ENCODE results near the gene VAT1. TPM values are rescaled to one million over a fixed set of nuclear protein-coding genes. Genes with fewer than 3 reads are reported as not detected.
A peak's percentile ranks its signal among the peaks of the same experiment; 100 is the strongest.

Gene VAT1
- total and polyA plus RNA-seq, 2 of the 13 experiments (the other 11 are each of a cell fraction or from before 2014, with no cell fraction given), result 143 to 205 TPM

DNA sequence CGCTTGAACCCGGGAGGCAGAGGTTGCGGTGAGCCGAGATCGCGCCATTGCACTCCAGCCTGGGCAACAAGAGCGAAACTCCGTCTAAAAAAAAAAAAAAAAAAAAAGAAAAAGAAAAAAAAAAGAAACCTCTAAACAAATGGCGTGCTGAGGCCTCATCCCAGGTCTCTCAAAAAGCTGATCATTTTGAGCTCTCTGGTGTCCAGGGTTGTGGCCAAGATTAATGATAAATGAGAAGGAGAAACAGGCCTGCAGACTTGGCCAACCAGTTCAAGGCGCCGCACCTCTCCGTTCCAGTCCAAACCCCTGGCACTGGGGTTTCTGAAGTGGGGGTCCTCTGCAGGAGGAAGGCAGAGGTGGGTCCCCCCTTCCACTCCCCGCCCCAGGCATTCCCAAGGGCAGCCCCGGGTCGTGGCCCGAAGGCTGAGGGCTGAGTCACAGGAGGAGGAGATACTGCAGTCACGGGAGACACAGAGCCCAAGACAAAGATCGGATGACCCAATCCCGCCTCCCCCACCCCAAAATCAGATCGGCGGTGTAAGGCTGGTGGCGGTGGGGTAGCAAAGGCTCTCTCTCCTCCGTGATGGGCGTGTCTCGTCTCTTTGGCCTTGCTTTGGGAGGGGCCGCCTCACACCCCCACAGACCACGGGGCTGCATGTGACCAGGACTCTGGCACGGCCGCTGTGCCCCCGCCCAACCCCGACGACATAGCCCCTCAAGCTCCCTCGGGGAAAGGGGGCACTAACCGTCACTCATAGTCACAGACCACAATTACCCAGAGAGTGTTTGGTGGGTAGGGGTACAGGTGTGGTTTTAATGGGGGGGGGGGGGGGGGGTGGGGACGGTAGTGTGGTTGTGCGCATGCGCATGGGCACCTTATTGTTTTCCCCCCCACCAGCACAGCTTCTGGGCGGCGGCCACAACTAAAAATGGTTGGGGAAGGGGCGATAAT, 1.1 kb downstream of the VAT1 start (continued):
- TF ChIP-seq, protein P1, sequence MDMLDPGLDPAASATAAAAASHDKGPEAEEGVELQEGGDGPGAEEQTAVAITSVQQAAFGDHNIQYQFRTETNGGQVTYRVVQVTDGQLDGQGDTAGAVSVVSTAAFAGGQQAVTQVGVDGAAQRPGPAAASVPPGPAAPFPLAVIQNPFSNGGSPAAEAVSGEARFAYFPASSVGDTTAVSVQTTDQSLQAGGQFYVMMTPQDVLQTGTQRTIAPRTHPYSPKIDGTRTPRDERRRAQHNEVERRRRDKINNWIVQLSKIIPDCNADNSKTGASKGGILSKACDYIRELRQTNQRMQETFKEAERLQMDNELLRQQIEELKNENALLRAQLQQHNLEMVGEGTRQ (IDR thresholded peaks at IDR 0.05; ENCODE audit: low read depth, low read length), result no peak
- TF ChIP-seq, protein P1 (CRISPR knock-in tag; IDR thresholded peaks at IDR 0.05; ENCODE audit: borderline replicate concordance), result no peak
- TF ChIP-seq ZNF776 (CRISPR knock-in tag; IDR thresholded peaks at IDR 0.05), result 0 out of 2 replicates have a peak, but pooled peaks have one; percentile 28
- peak; percentile 47 to 53; a peak in 3 of 4 replicates for TF ChIP-seq POLR2A (IDR thresholded peaks at IDR 0.05; ENCODE audit: insufficient read depth in 1 of 2, low read depth in 2 of 2, low read length in 2 of 2)
- no peak for TF ChIP-seq KLF15 (CRISPR knock-in tag; IDR thresholded peaks at IDR 0.05; ENCODE audit: borderline replicate concordance)
- peak; percentile 38; the same call in 1 of the 2 replicates for TF ChIP-seq ETV5 (CRISPR knock-in tag; IDR thresholded peaks at IDR 0.05; ENCODE audit: borderline replicate concordance)
- no peak for TF ChIP-seq ZNF530 (CRISPR knock-in tag; IDR thresholded peaks at IDR 0.05; ENCODE audit: low read depth)
- no peak for TF ChIP-seq SP1 (IDR thresholded peaks at IDR 0.05)
- TF ChIP-seq SP1 (CRISPR knock-in tag; IDR thresholded peaks at IDR 0.05), result peak; percentile 29; the same call in 1 of the 2 replicates
- peak; percentile 35; the same call in 1 of the 2 replicates for TF ChIP-seq HMG20A (CRISPR knock-in tag; IDR thresholded peaks at IDR 0.05; ENCODE audit: borderline replicate concordance)
- TF ChIP-seq, protein P2, sequence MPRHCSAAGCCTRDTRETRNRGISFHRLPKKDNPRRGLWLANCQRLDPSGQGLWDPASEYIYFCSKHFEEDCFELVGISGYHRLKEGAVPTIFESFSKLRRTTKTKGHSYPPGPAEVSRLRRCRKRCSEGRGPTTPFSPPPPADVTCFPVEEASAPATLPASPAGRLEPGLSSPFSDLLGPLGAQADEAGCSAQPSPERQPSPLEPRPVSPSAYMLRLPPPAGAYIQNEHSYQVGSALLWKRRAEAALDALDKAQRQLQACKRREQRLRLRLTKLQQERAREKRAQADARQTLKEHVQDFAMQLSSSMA (CRISPR knock-in tag; IDR thresholded peaks at IDR 0.05), result peak; percentile 12; the same call in 1 of the 2 replicates
- TF ChIP-seq TBL1XR1 (IDR thresholded peaks at IDR 0.05; ENCODE audit: borderline replicate concordance, low read length, partially characterized antibody), result no peak
- TF ChIP-seq AGO1 (IDR thresholded peaks at IDR 0.05; ENCODE audit: low read depth, low read length, poor library complexity, severe bottlenecking), result peak; percentile 20
- TF ChIP-seq, protein P3, sequence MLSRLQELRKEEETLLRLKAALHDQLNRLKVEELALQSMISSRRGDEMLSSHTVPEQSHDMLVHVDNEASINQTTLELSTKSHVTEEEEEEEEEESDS (CRISPR knock-in tag; IDR thresholded peaks at IDR 0.05; ENCODE audit: borderline replicate concordance), result 0 out of 2 replicates have a peak, but pooled peaks have one; percentile 51
- peak; percentile 13; the same call in 1 of the 3 replicates for TF ChIP-seq MXI1 (IDR thresholded peaks at IDR 0.05; ENCODE audit: borderline replicate concordance, low read depth, low read length)
- peak; percentile 89 for TF ChIP-seq FOSL2 (CRISPR knock-in tag; IDR thresholded peaks at IDR 0.05)
- TF ChIP-seq ZNF143 (CRISPR knock-in tag; IDR thresholded peaks at IDR 0.05), result no peak
- no peak for TF ChIP-seq ZNF556 (CRISPR knock-in tag; IDR thresholded peaks at IDR 0.05; ENCODE audit: borderline replicate concordance)
- TF ChIP-seq ZKSCAN1 (IDR thresholded peaks at IDR 0.05; ENCODE audit: low read length), result no peak
- TF ChIP-seq ZMYM2 (CRISPR knock-in tag; IDR thresholded peaks at IDR 0.05), result 0 out of 2 replicates have a peak, but pooled peaks have one; percentile 52
- no peak for TF ChIP-seq MYNN (CRISPR knock-in tag; IDR thresholded peaks at IDR 0.05; ENCODE audit: low read depth)
- 0 out of 2 replicates have a peak, but pooled peaks have one; percentile 11 for TF ChIP-seq ZFAT (CRISPR knock-in tag; conservative IDR thresholded peaks at IDR 0.05)
- no peak for TF ChIP-seq NRL (CRISPR knock-in tag; IDR thresholded peaks at IDR 0.05; ENCODE audit: borderline replicate concordance)
- peak; percentile 53; the same call in 1 of the 2 replicates for TF ChIP-seq IRX3 (CRISPR knock-in tag; IDR thresholded peaks at IDR 0.05; ENCODE audit: borderline replicate concordance, low read depth)
- TF ChIP-seq CENPX (CRISPR knock-in tag; IDR thresholded peaks at IDR 0.05), result no peak
- TF ChIP-seq CBFB (CRISPR knock-in tag; IDR thresholded peaks at IDR 0.05), result peak; percentile 61; the same call in 1 of the 2 replicates
- TF ChIP-seq ZNF317 (CRISPR knock-in tag; IDR thresholded peaks at IDR 0.05), result 0 out of 2 replicates have a peak, but pooled peaks have one; percentile 25
- TF ChIP-seq ZNF253 (CRISPR knock-in tag; IDR thresholded peaks at IDR 0.05; ENCODE audit: borderline replicate concordance), result 0 out of 2 replicates have a peak, but pooled peaks have one; percentile 8
